Activated gamma-delta T cell treated with Interleukin-2 at 50 U/mL for 16 hours (primary cell): ENCODE measurements around the gene RFNG.

Experiments
- DNase-seq: peaks from one replicate; pipeline ENCODE4 v3.0.0-alpha.2; 2020

The RFNG gene

GRCh38 chr17:81998691-81999438 lies 52.7 kb downstream of the RFNG start:
- no peak for DNase-seq

DNA sequence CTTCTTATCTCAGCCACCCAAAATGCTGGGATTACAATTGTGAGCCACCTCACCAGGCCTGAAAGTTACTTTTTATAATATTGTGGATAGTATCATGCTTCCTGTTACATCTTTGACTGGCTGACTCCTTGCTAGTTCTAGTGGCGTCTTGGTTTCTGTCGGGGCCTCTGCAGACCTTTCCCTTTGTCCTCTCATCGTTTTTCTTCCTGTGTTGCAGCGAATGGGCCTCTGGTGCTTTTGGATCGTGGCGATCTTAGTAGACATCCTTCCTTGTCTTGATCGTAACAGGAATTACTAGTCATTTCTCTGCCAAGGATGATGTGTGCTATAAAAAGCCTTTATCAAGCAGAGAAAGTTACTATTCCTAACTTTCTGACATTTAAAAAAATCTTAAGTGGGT lies 53.4 kb downstream of the RFNG start:
- DNase-seq, result no peak
